GM18858 (cell line): ENCODE results near the gene STRADB.
"Not testable (repeated sequence)": the region's sequence is repeated elsewhere in the genome, so short reads cannot be mapped to it uniquely, and the experiment has no call there.

Experiments used
- ATAC-seq: cut with Tn5 transposase; IDR thresholded peaks from one replicate; pipeline ENCODE4 v1.9.1; 2021; ENCODE audit not compliant: unreplicated experiment

Gene STRADB

GRCh38 chr2:201451292-201452057 is at the start of gene STRADB, which contains the start of gene TRAK2:
Gene STRADB (plus strand): TSS chr2:201451740. CDS start chr2:201454841, 3,101 bp downstream.
Gene TRAK2 (minus strand): TSS chr2:201451458. CDS start chr2:201420507, 30,951 bp downstream.
- ATAC-seq = peak; percentile 87

- ATAC-seq = no peak
Measured at GRCh38 chr2:201401815-201402214, 49.7 kb upstream of the STRADB start.

GRCh38 chr2:201402651-201403562 is 48.6 kb upstream of the STRADB start:
- no peak for ATAC-seq

GRCh38 chr2:201403880-201404279 is 47.7 kb upstream of the STRADB start:
- ATAC-seq = no peak

- ATAC-seq = no peak
Measured at GRCh38 chr2:201404699-201405280, 46.8 kb upstream of the STRADB start.

GRCh38 chr2:201406077-201406662 is 45.4 kb upstream of the STRADB start:
- no peak for ATAC-seq

GRCh38 chr2:201407265-201407664 is 44.3 kb upstream of the STRADB start:
- no peak for ATAC-seq

- ATAC-seq = no peak
Measured at GRCh38 chr2:201408931-201409330, 42.6 kb upstream of the STRADB start.

GRCh38 chr2:201411421-201411820 is 40.1 kb upstream of the STRADB start:
- ATAC-seq = no peak

- no peak for ATAC-seq
Measured at GRCh38 chr2:201413143-201413542, 38.4 kb upstream of the STRADB start.

GRCh38 chr2:201413552-201413951 is 38.0 kb upstream of the STRADB start:
- ATAC-seq = no peak

- peak; percentile 83 for ATAC-seq
Measured at GRCh38 chr2:201414099-201415023, 37.2 kb upstream of the STRADB start.

- ATAC-seq = no peak
Measured at GRCh38 chr2:201415149-201415548, 36.4 kb upstream of the STRADB start.

GRCh38 chr2:201419057-201419635 is 32.4 kb upstream of the STRADB start:
- ATAC-seq = no peak

- no peak for ATAC-seq
Measured at GRCh38 chr2:201419986-201420385, 31.6 kb upstream of the STRADB start.

GRCh38 chr2:201420442-201421113 is 31.0 kb upstream of the STRADB start:
- ATAC-seq = no peak

GRCh38 chr2:201425952-201426351 is 25.6 kb upstream of the STRADB start:
- no peak for ATAC-seq

- not testable (repeated sequence) for ATAC-seq
Measured at GRCh38 chr2:201428366-201428765, 23.2 kb upstream of the STRADB start.

GRCh38 chr2:201429835-201430234 is 21.7 kb upstream of the STRADB start:
- ATAC-seq = not testable (repeated sequence)
